ENCODE measurements around the gene CSPG4. TPM values are rescaled to one million over a fixed set of nuclear protein-coding genes. Genes with fewer than 3 reads are reported as not detected.
A peak's percentile ranks its signal among the peaks of the same experiment; 100 is the strongest.
"Not testable (repeated sequence)": the region's sequence is repeated elsewhere in the genome, so short reads cannot be mapped to it uniquely, and the experiment has no call there.

CSPG4 gene
- total and polyA plus RNA-seq, 2 of the 13 experiments (the other 11 are each of a cell fraction or from before 2014, with no cell fraction given) = 0.01 to 0.04 TPM

DNA sequence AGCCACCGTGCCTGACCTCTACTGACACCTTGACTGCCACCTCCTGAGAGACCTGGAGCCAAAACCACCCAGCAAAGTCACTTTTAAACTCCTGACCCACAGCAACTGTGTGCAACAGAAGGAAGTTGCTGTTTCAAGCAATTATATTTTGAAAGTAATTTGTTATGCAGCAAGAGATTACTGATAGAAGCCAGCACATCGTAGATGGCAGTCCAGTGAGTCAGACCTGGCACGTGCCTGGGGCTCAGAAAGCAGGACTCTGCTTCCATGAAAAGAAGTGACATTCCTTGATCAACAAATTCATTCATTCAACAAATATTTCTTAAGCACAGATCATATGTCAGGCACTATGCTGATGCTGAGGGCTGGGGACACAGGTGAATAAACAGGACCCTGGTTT, 5.7 kb upstream of the CSPG4 start:
- Histone ChIP-seq H3K4me2 (ENCODE audit: low read depth, low read length) (no peak overlapping the region), H3K27me3 (ENCODE audit: control insufficient read depth in 1 of 2, insufficient read depth in 2 of 2, low read length in 2 of 2) (peaks cover 0 to 20% of the 10 kb centered on the region in 2 experiments; a peak in 3 of 5 replicates), H3K36me3 (replicated peaks in 1 of 2; ENCODE audit: control insufficient read depth in 1 of 2, insufficient read depth in 2 of 2, low read length in 2 of 2) (no peaks in the 10 kb centered on the region), H2AFZ (ENCODE audit: low read length) (no peak overlapping the region), H3K9ac (ENCODE audit: insufficient read depth, low read depth, low read length) (no peak overlapping the region), H3K4me1 (ENCODE audit: insufficient read depth, low read length) (peaks cover 20% of the 10 kb centered on the region), H4K20me1 (ENCODE audit: insufficient read depth, low read length) (no peaks in the 10 kb centered on the region), H3K9me3 (ENCODE audit: low read length) (no peaks in the 10 kb centered on the region), H3K4me3 (replicated peaks in 1 of 3; ENCODE audit: insufficient read depth in 1 of 3, low read depth in 2 of 3, low read length in 3 of 3) (no peak overlapping the region), H3K79me2 (ENCODE audit: insufficient read depth, low read length) (no peaks in the 10 kb centered on the region), H3K27ac (ENCODE audit: extremely low read length, insufficient read depth, low read length) (no peak overlapping the region)
- TF ChIP-seq BHLHE40 (IDR thresholded peaks at IDR 0.05; ENCODE audit: low read length) = peak; percentile 89
- TF ChIP-seq, protein P1, sequence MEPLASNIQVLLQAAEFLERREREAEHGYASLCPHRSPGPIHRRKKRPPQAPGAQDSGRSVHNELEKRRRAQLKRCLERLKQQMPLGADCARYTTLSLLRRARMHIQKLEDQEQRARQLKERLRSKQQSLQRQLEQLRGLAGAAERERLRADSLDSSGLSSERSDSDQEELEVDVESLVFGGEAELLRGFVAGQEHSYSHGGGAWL (CRISPR knock-in tag; IDR thresholded peaks at IDR 0.05) = no peak
- no peak for TF ChIP-seq FOSL1 (CRISPR knock-in tag; IDR thresholded peaks at IDR 0.05; ENCODE audit: borderline replicate concordance)
- no TSS peak for BruUV-seq (replicated peaks)
- CTCF ChIA-PET (ENCODE audit: low intra/inter-chr PET ratio, low total read pairs) = no interaction called here
- in situ Hi-C loops (cut with HindIII; ENCODE audit: extremely low pct_ligation_motif_present, low pct_unique_long_range_greater_than_20kb) = no loop called here
- intact Hi-C loops (cut with micrococcal nuclease; ENCODE audit: unreplicated experiment) = no loop called here
- 3% methylated on average over 3 of the region's 3 CpGs for WGBS (ENCODE audit: low lambda C conversion rate)
- FAIRE-seq (no peak), DNase-seq (ENCODE audit: low spot score) (no peak), ATAC-seq (no peak)
- POLR2A ChIA-PET = no interaction called here

DNA sequence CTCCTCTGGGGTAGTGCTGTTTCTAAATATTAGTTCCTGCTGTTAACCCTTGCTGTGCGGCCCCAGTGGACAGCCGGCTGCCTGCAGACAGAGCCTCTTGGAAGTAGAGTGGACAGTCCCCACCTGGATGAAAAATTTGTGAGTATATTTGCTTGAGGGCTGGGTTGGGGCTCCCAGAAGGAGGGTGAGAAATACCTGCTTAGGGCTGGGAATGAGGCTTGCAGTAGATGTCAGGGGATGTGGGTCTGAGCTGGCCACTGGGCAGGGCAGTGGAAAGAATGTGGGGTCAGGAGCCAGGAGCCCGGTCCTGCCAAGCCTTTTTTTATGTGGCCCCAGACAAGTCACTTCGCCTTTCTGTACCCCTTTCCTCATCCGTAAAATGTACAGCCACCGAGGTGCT, 4.4 kb upstream of the CSPG4 start:
- H3K9ac ChIP-seq (ENCODE audit: insufficient read depth, low read depth, low read length); ATAC-seq; POLR2A ChIA-PET; intact Hi-C loops (cut with micrococcal nuclease; ENCODE audit: unreplicated experiment); DNase-seq (ENCODE audit: low spot score); H3K79me2 ChIP-seq (ENCODE audit: insufficient read depth, low read length); H3K36me3 ChIP-seq (replicated peaks in 1 of 2; ENCODE audit: control insufficient read depth in 1 of 2, insufficient read depth in 2 of 2, low read length in 2 of 2); BruUV-seq (replicated peaks); H4K20me1 ChIP-seq (ENCODE audit: insufficient read depth, low read length); in situ Hi-C loops (cut with HindIII; ENCODE audit: extremely low pct_ligation_motif_present, low pct_unique_long_range_greater_than_20kb); CTCF ChIA-PET (ENCODE audit: low intra/inter-chr PET ratio, low total read pairs); H3K9me3 ChIP-seq (ENCODE audit: low read length); H3K4me2 ChIP-seq (ENCODE audit: low read depth, low read length); FAIRE-seq; H3K4me3 ChIP-seq (replicated peaks in 1 of 3; ENCODE audit: insufficient read depth in 1 of 3, low read depth in 2 of 3, low read length in 3 of 3); H2AFZ ChIP-seq (ENCODE audit: low read length); H3K27ac ChIP-seq (ENCODE audit: extremely low read length, insufficient read depth, low read length): not testable (repeated sequence)
- Histone ChIP-seq H3K4me1 (ENCODE audit: insufficient read depth, low read length) (peaks cover 21% of the 10 kb centered on the region), H3K27me3 (ENCODE audit: control insufficient read depth in 1 of 2, insufficient read depth in 2 of 2, low read length in 2 of 2) (peaks cover 1 to 28% of the 10 kb centered on the region in 2 experiments; a peak in 4 of 5 replicates)
- WGBS (ENCODE audit: low lambda C conversion rate) = 90% methylated on average over 2 of the region's 6 CpGs

- H3K27ac ChIP-seq (ENCODE audit: extremely low read length, insufficient read depth, low read length); in situ Hi-C loops (cut with HindIII; ENCODE audit: extremely low pct_ligation_motif_present, low pct_unique_long_range_greater_than_20kb): not testable (repeated sequence)
- peaks cover 21% of the 10 kb centered on the region for H3K4me1 ChIP-seq (ENCODE audit: insufficient read depth, low read length)
These were observed 3.8 kb upstream of the CSPG4 start for GRCh38 chr15:75716249-75716950.

GRCh38 chr15:75715312-75715832, 2.7 kb upstream of the CSPG4 start:
- CTCF ChIA-PET (ENCODE audit: low intra/inter-chr PET ratio, low total read pairs); H3K27ac ChIP-seq (ENCODE audit: extremely low read length, insufficient read depth, low read length); intact Hi-C loops (cut with micrococcal nuclease; ENCODE audit: unreplicated experiment); H3K4me2 ChIP-seq (ENCODE audit: low read depth, low read length); DNase-seq (ENCODE audit: low spot score); H4K20me1 ChIP-seq (ENCODE audit: insufficient read depth, low read length); ATAC-seq; H3K36me3 ChIP-seq (replicated peaks in 1 of 2; ENCODE audit: control insufficient read depth in 1 of 2, insufficient read depth in 2 of 2, low read length in 2 of 2); H3K9me3 ChIP-seq (ENCODE audit: low read length); POLR2A ChIA-PET; H3K79me2 ChIP-seq (ENCODE audit: insufficient read depth, low read length); H3K4me3 ChIP-seq (replicated peaks in 1 of 3; ENCODE audit: insufficient read depth in 1 of 3, low read depth in 2 of 3, low read length in 3 of 3); BruUV-seq (replicated peaks); FAIRE-seq; H3K9ac ChIP-seq (ENCODE audit: insufficient read depth, low read depth, low read length); H2AFZ ChIP-seq (ENCODE audit: low read length); in situ Hi-C loops (cut with HindIII; ENCODE audit: extremely low pct_ligation_motif_present, low pct_unique_long_range_greater_than_20kb): not testable (repeated sequence)
- peaks cover 1 to 28% of the 10 kb centered on the region in 2 experiments; a peak in 4 of 5 replicates for H3K27me3 ChIP-seq (ENCODE audit: control insufficient read depth in 1 of 2, insufficient read depth in 2 of 2, low read length in 2 of 2)
- peaks cover 13% of the 10 kb centered on the region for H3K4me1 ChIP-seq (ENCODE audit: insufficient read depth, low read length)
- 66% methylated on average over 5 of the region's 10 CpGs for WGBS (ENCODE audit: low lambda C conversion rate)

More at GRCh38 chr15:75716249-75716950, 3.8 kb upstream of the CSPG4 start:
- H3K9me3 ChIP-seq (ENCODE audit: low read length); H2AFZ ChIP-seq (ENCODE audit: low read length); BruUV-seq (replicated peaks); H3K9ac ChIP-seq (ENCODE audit: insufficient read depth, low read depth, low read length); intact Hi-C loops (cut with micrococcal nuclease; ENCODE audit: unreplicated experiment); H3K79me2 ChIP-seq (ENCODE audit: insufficient read depth, low read length); CTCF ChIA-PET (ENCODE audit: low intra/inter-chr PET ratio, low total read pairs); DNase-seq (ENCODE audit: low spot score); H3K4me3 ChIP-seq (replicated peaks in 1 of 3; ENCODE audit: insufficient read depth in 1 of 3, low read depth in 2 of 3, low read length in 3 of 3); H3K36me3 ChIP-seq (replicated peaks in 1 of 2; ENCODE audit: control insufficient read depth in 1 of 2, insufficient read depth in 2 of 2, low read length in 2 of 2); H4K20me1 ChIP-seq (ENCODE audit: insufficient read depth, low read length); POLR2A ChIA-PET; H3K4me2 ChIP-seq (ENCODE audit: low read depth, low read length); FAIRE-seq: not testable (repeated sequence)
- ATAC-seq = peak; percentile 18; the same call in 2 of the 3 replicates
- WGBS (ENCODE audit: low lambda C conversion rate) = no CpG with 5 or more reads among the region's 10 CpGs
- peaks cover 1 to 28% of the 10 kb centered on the region in 2 experiments; a peak in 4 of 5 replicates for H3K27me3 ChIP-seq (ENCODE audit: control insufficient read depth in 1 of 2, insufficient read depth in 2 of 2, low read length in 2 of 2)

Measured in HepG2 (cell line).